ENCODE measurements around the gene GDI1. TPM values are rescaled to one million over a fixed set of nuclear protein-coding genes. Genes with fewer than 3 reads are reported as not detected.

GDI1 gene
- total RNA-seq, 1 experiment from 2014 or later, result 116 TPM

DNA sequence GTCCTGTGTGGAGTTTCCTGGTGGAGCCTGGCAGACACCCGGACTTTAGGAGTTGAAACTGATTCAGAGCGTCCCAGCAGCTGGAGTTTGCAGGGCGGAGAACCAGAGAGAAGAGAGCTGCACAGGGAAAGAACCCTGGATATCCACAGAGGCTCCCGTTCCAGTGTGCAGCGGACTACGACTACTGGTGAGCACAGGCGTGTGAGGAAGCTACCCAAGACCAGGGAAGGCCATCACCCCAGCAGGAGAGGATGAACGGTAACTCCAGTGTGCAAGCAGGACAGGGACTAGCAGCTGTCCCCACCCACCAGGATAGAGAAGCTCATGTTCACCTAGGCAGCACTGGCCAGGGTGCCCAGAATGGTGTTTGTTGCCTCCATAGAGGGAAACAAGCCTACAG lies 39.9 kb downstream of the GDI1 start:
- CTCF ChIA-PET, result no interaction called here

DNA sequence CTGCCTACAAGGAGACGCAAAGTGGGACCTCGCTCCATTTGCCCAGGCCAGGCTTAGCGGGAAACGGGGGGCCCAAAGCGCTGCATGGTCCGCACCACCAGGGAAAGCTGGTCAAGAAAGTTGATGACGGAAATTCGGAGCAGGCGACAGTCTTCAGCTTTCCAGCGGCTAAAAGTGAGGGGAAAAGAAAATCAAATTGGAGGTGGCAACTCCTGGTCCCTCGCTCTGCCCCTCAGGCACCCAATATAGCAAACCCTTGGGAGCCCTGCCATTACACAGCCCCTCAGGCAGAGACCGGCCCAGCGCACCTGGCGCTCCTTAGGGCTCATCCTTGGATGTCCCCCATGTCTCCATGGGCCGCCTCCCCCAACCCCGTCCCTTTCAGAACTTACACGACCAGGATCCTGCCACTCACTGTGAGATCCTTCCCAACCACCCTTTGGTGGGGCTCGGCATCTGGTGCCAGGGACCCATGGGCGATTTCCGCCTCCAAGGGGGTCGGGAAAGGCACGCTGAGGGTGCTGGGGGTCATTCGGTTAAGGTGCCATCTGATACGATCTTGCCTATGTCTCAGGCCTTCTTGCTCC lies 41.0 kb downstream of the GDI1 start:
- Histone ChIP-seq H3K79me2 (ENCODE audit: low read depth) (no peaks in the 10 kb centered on the region), H3K27me3 (ENCODE audit: insufficient read depth, low read depth) (no peaks in the 10 kb centered on the region), H3K36me3 (ENCODE audit: low read depth) (no peaks in the 10 kb centered on the region), H2AFZ (no peak overlapping the region), H3K4me1 (replicated peaks; ENCODE audit: insufficient read depth) (no peaks in the 10 kb centered on the region), H3F3A (ENCODE audit: insufficient read depth, low read depth) (no peaks in the 10 kb centered on the region; the same call in 1 of the 2 replicates), H3K9me3 (ENCODE audit: insufficient read depth, low read depth) (no peaks in the 10 kb centered on the region), H3K27ac (no peak overlapping the region), H4K20me1 (ENCODE audit: insufficient read depth) (no peaks in the 10 kb centered on the region), H3K9me2 (ENCODE audit: insufficient read depth) (no peaks in the 10 kb centered on the region), H3K4me3 (peak overlapping the region; percentile 60; the same call in 1 of the 2 replicates), H3K4me2 (peak overlapping the region; percentile 75)
- no peak for DNase-seq
- POLR2A ChIA-PET (ENCODE audit: unreplicated experiment), result interaction anchor here (0.6 kb wide), 1 partner anchor 79 kb away, joined by 4 read pairs; no protein-coding TSS in a partner anchor
- CTCF ChIA-PET, result no interaction called here
- intact Hi-C loops (cut with micrococcal nuclease; ENCODE audit: unreplicated experiment), result loop anchor here (2.0 kb wide), 1 partner anchor 49 kb away; no protein-coding TSS in a partner anchor
- TF ChIP-seq, protein P1, sequence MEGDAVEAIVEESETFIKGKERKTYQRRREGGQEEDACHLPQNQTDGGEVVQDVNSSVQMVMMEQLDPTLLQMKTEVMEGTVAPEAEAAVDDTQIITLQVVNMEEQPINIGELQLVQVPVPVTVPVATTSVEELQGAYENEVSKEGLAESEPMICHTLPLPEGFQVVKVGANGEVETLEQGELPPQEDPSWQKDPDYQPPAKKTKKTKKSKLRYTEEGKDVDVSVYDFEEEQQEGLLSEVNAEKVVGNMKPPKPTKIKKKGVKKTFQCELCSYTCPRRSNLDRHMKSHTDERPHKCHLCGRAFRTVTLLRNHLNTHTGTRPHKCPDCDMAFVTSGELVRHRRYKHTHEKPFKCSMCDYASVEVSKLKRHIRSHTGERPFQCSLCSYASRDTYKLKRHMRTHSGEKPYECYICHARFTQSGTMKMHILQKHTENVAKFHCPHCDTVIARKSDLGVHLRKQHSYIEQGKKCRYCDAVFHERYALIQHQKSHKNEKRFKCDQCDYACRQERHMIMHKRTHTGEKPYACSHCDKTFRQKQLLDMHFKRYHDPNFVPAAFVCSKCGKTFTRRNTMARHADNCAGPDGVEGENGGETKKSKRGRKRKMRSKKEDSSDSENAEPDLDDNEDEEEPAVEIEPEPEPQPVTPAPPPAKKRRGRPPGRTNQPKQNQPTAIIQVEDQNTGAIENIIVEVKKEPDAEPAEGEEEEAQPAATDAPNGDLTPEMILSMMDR (conservative IDR thresholded peaks at IDR 0.05), result no peak
- TF ChIP-seq EZH2 (IDR thresholded peaks at IDR 0.05; ENCODE audit: low read depth), result no peak
- BruUV-seq (replicated peaks), result TSS peak; percentile 66

More for the DNA sequence above, 39.9 kb downstream of the GDI1 start:
- H2AFZ ChIP-seq, result no peak overlapping the region
- H3K36me3 ChIP-seq (ENCODE audit: low read depth), result no peaks in the 10 kb centered on the region
- no peak overlapping the region for H3K4me3 ChIP-seq
- H3K79me2 ChIP-seq (ENCODE audit: low read depth), result no peaks in the 10 kb centered on the region
- BruUV-seq (replicated peaks), result no TSS peak
- no peaks in the 10 kb centered on the region for H3K4me1 ChIP-seq (replicated peaks; ENCODE audit: insufficient read depth)
- H3K27me3 ChIP-seq (ENCODE audit: insufficient read depth, low read depth), result no peaks in the 10 kb centered on the region
- H4K20me1 ChIP-seq (ENCODE audit: insufficient read depth), result no peaks in the 10 kb centered on the region
- no peaks in the 10 kb centered on the region for H3K9me3 ChIP-seq (ENCODE audit: insufficient read depth, low read depth)
- TF ChIP-seq, protein P1 (conservative IDR thresholded peaks at IDR 0.05), result no peak
- TF ChIP-seq EZH2 (IDR thresholded peaks at IDR 0.05; ENCODE audit: low read depth), result no peak
- no peaks in the 10 kb centered on the region; the same call in 1 of the 2 replicates for H3F3A ChIP-seq (ENCODE audit: insufficient read depth, low read depth)
- no peak overlapping the region for H3K4me2 ChIP-seq
- no peak for DNase-seq
- no peak overlapping the region for H3K27ac ChIP-seq
- POLR2A ChIA-PET (ENCODE audit: unreplicated experiment), result interaction anchor here (0.6 to 0.9 kb wide), 3 partner anchors 14 to 570 kb away, joined by 3 to 7 read pairs (median 4); partner anchors contain the start of gene SLC10A3
- intact Hi-C loops (cut with micrococcal nuclease; ENCODE audit: unreplicated experiment), result no loop called here
- no peaks in the 10 kb centered on the region for H3K9me2 ChIP-seq (ENCODE audit: insufficient read depth)

DNA sequence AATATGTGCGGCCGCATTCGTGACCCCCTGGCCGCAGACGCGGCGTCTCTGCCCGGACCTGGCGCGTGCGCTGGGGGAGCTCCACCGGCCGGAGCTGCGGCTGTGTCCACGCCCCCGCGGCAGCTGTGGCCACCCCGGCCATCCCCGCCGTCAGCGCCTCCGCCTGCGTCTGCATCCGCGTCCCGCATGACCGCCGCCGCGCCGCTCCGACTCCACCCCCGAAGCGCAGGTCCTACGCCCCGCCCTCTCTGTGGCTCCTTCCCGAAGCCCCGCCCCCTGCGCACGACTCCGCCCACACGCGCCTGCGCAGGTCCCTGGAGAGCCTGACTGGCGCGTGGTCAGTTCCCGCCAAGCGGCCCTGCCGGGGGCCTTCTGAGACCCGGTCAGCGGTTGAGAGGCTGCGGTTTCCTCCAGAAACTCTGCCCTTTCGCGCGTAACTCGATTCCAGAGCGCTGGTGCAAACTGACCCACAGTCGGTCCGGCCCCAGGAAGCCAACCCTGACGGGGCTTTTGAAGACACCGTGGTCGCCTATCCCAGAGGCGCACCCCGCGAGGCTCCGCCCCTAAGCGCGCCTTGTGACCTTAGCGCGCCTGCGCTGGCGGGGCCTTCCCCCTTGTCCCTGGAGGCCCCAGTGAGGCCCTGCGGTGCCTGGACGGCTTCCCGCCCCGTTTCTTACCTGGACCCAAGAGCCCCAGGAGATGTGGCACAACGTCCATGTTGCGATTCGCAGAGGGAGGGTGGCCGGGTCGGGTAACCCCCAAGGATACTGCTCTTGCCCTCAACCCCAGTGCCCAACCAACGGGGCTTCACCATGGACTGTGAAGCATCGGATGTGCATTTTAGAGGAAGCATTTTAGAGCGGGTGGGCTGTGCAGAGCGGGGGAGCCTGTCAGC lies 42.0 kb downstream of the GDI1 start, which contains the start of gene LAGE3:
LAGE3 (minus strand) TSS at position 554 of the 895 bp plus-strand sequence; CDS start at position 188, 366 bp downstream.
- H3K27me3 ChIP-seq (ENCODE audit: insufficient read depth, low read depth), result no peaks in the 10 kb centered on the region
- H2AFZ ChIP-seq, result peak within 1 kb of the TSS; percentile 74
- DNase-seq, result peak; percentile 73 to 99
- POLR2A ChIA-PET (ENCODE audit: unreplicated experiment), result interaction anchor here (0.6 to 0.7 kb wide), 6 partner anchors 22 to 110 kb away, joined by 3 to 10 read pairs (median 4); no protein-coding TSS in a partner anchor
- TSS peak; percentile 46 for BruUV-seq (replicated peaks)
- no peaks in the 10 kb centered on the region for H4K20me1 ChIP-seq (ENCODE audit: insufficient read depth)
- H3F3A ChIP-seq (ENCODE audit: insufficient read depth, low read depth), result no peaks in the 10 kb centered on the region; the same call in 1 of the 2 replicates
- peak within 1 kb of the TSS; percentile 75 for H3K4me2 ChIP-seq
- H3K4me3 ChIP-seq, result peak within 1 kb of the TSS; percentile 60; the same call in 1 of the 2 replicates
- intact Hi-C loops (cut with micrococcal nuclease; ENCODE audit: unreplicated experiment), result loop anchor here (2.0 kb wide), 1 partner anchor 48 kb away; no protein-coding TSS in a partner anchor
- no peak for TF ChIP-seq EZH2 (IDR thresholded peaks at IDR 0.05; ENCODE audit: low read depth)
- TF ChIP-seq, protein P1 (conservative IDR thresholded peaks at IDR 0.05), result no peak
- H3K79me2 ChIP-seq (ENCODE audit: low read depth), result no peaks in the 10 kb centered on the region
- no peaks in the 10 kb centered on the region for H3K9me3 ChIP-seq (ENCODE audit: insufficient read depth, low read depth)
- peaks cover under 1% of the 10 kb centered on the region for H3K4me1 ChIP-seq (replicated peaks; ENCODE audit: insufficient read depth)
- H3K9me2 ChIP-seq (ENCODE audit: insufficient read depth), result no peaks in the 10 kb centered on the region
- no peaks in the 10 kb centered on the region for H3K36me3 ChIP-seq (ENCODE audit: low read depth)
- CTCF ChIA-PET, result no interaction called here
- no peak within 1 kb of the TSS for H3K27ac ChIP-seq

Data from PC-9 (cell line).